Gastroesophageal sphincter (tissue), 4 donors: ENCODE results near the gene SNX25. TPM values are rescaled to one million over a fixed set of nuclear protein-coding genes. Genes with fewer than 3 reads are reported as not detected.

Experiments used
- ATAC-seq: fragments of 150-250 bp; one replicate; pipeline ENCODE4 v1.9.1; 2016; ENCODE audit warnings: mild to moderate bottlenecking, moderate library complexity
- H3K27ac ChIP-seq, 4 donors: fragments of 200-600 bp; sonication (generic) in 3 of 4; 1 replicate in 3 of 4; 2 replicates in 1 of 4; pipeline ENCODE4 v1.5.1; 2016 to 2019
- H3K27me3 ChIP-seq: fragments of 200-600 bp; sonication (generic); one replicate; pipeline ENCODE4 v1.5.1; 2019
- H3K36me3 ChIP-seq, 2 donors: fragments of 200-600 bp; sonication (generic); one replicate each; pipeline ENCODE4 v1.5.1; 2019; ENCODE audit warnings: control low read depth in 1 of 2
- H3K4me1 ChIP-seq, 3 donors: fragments of 200-600 bp; sonication (generic); 1 replicate in 2 of 3; 2 replicates in 1 of 3; pipeline ENCODE4 v1.5.1; 2016 to 2019; ENCODE audit warnings: control low read depth in 2 of 3
- H3K4me3 ChIP-seq, 2 donors: fragments of 200-600 bp; sonication (generic); one replicate each; pipeline ENCODE4 v1.5.1; 2019; ENCODE audit warnings: mild to moderate bottlenecking in 1 of 2, moderate library complexity in 1 of 2
- H3K9me3 ChIP-seq, 3 donors: fragments of 200-600 bp; sonication (generic); one replicate each; pipeline ENCODE4 v1.5.1; 2017 to 2019; ENCODE audit warnings: control low read depth in 2 of 3
- CTCF ChIP-seq, 4 experiments: fragments of 200-600 bp in 2 of 4; fragments of 450-650 bp in 2 of 4; sonication (generic) in 1 of 4; IDR thresholded peaks; one replicate each; pipeline ENCODE4 v1.5.1; 2017 to 2019; ENCODE audit warnings: antibody characterized with exemption in 4 of 4, mild to moderate bottlenecking in 2 of 4, moderate library complexity in 2 of 4
- EP300 ChIP-seq: sonication (generic); formaldehyde crosslinking; IDR thresholded peaks from one replicate; pipeline ENCODE4 v1.6.1; 2017; ENCODE audit warnings: antibody characterized with exemption, mild to moderate bottlenecking
- POLR2A ChIP-seq, 2 donors: fragments of 450-650 bp; IDR thresholded peaks; one replicate each; pipeline ENCODE4 v1.6.1; 2017; ENCODE audit warnings: antibody characterized with exemption in 2 of 2, mild to moderate bottlenecking in 2 of 2, moderate library complexity in 1 of 2
- POLR2AphosphoS5 ChIP-seq: sonication (generic); formaldehyde crosslinking; IDR thresholded peaks from one replicate; pipeline ENCODE4 v1.6.1; 2017; ENCODE audit warnings: antibody characterized with exemption
- WGBS, 2 donors: methylation state at CpG; one replicate each; pipeline ENCODE4 v1.1.5; 2018; ENCODE audit warnings: low coverage in 1 of 2; 5-methylcytosine and 5-hydroxymethylcytosine counted together
- total RNA-seq, 4 donors: library from RNA; depleted of rRNA; stranded (reverse); fragments of >200 nt; gene quantifications; one replicate each; pipeline ENCODE4 v1.1.0, GENCODE V29; 2016

The SNX25 gene
- total RNA-seq, 4 donors from 2014 or later, result 17.9 to 30.5 (median 24.9) TPM

- Histone ChIP-seq H3K4me3 (no peak overlapping the region), H3K36me3 (no peaks in the 10 kb centered on the region), H3K27me3 (no peaks in the 10 kb centered on the region), H3K4me1 (peaks cover 0 to 33% (median 7%) of the 10 kb centered on the region in 3 donors), H3K27ac (peak overlapping the region in 1 of 4 donors; percentile 66), H3K9me3 (no peaks in the 10 kb centered on the region)
- WGBS, 2 donors, result 98 to 100% methylated on average over 5 to 6 of the region's 6 CpGs
- no peak for ATAC-seq
- TF ChIP-seq POLR2AphosphoS5, result no peak
- TF ChIP-seq POLR2A (IDR thresholded peaks at IDR 0.05), result no peak
- no peak for TF ChIP-seq EP300
- TF ChIP-seq CTCF (IDR thresholded peaks at IDR 0.05), result no peak
Measured at GRCh38 chr4:185225940-185226339, 16.5 kb downstream of the SNX25 start.

- ATAC-seq, result peak; percentile 67
- no peaks in the 10 kb centered on the region for H3K36me3 ChIP-seq
- no peak overlapping the region for H3K4me3 ChIP-seq
- 15% methylated on average over 2 of the region's 4 CpGs; no CpG with 5 or more reads in 1 of the 2 donors for WGBS, 2 donors
- peak overlapping the region in 3 of 4 donors; percentile 66 to 74 (median 70) for H3K27ac ChIP-seq
- H3K9me3 ChIP-seq, result no peaks in the 10 kb centered on the region
- TF ChIP-seq POLR2AphosphoS5 (peak; percentile 49), CTCF (IDR thresholded peaks at IDR 0.05) (no peak), POLR2A (IDR thresholded peaks at IDR 0.05) (no peak), EP300 (no peak)
- peaks cover 0 to 33% (median 7%) of the 10 kb centered on the region in 3 donors for H3K4me1 ChIP-seq
- no peaks in the 10 kb centered on the region for H3K27me3 ChIP-seq
Measured at GRCh38 chr4:185227131-185227551, 17.7 kb downstream of the SNX25 start.

GRCh38 chr4:185227713-185228278, 18.4 kb downstream of the SNX25 start:
- WGBS, 2 donors, result 91 to 94% methylated on average over 8 to 9 of the region's 9 CpGs

GRCh38 chr4:185229021-185229818, 19.8 kb downstream of the SNX25 start:
- WGBS, 2 donors, result 86 to 89% methylated on average over 16 to 18 of the region's 19 CpGs
- H3K4me3 ChIP-seq, result no peak overlapping the region
- TF ChIP-seq POLR2A (IDR thresholded peaks at IDR 0.05), result no peak
- TF ChIP-seq EP300, result no peak
- TF ChIP-seq CTCF (IDR thresholded peaks at IDR 0.05), result no peak
- TF ChIP-seq POLR2AphosphoS5, result no peak
- H3K4me1 ChIP-seq, result peaks cover 0 to 33% (median 7%) of the 10 kb centered on the region in 3 donors
- no peaks in the 10 kb centered on the region for H3K27me3 ChIP-seq
- no peaks in the 10 kb centered on the region for H3K36me3 ChIP-seq
- H3K27ac ChIP-seq, result peak overlapping the region in 2 of 4 donors; percentile 32 to 38
- ATAC-seq, result no peak
- H3K9me3 ChIP-seq, result no peaks in the 10 kb centered on the region

More at GRCh38 chr4:185227713-185228278, 18.4 kb downstream of the SNX25 start:
- ATAC-seq, result no peak
- Histone ChIP-seq H3K27ac (peak overlapping the region in 3 of 4 donors; percentile 66 to 74 (median 70)), H3K4me3 (no peak overlapping the region), H3K9me3 (no peaks in the 10 kb centered on the region), H3K36me3 (no peaks in the 10 kb centered on the region), H3K4me1 (peaks cover 0 to 33% (median 7%) of the 10 kb centered on the region in 3 donors), H3K27me3 (no peaks in the 10 kb centered on the region)
- TF ChIP-seq POLR2AphosphoS5 (no peak), EP300 (no peak), CTCF (IDR thresholded peaks at IDR 0.05) (no peak), POLR2A (IDR thresholded peaks at IDR 0.05) (no peak)
